ENCODE results near the gene NFAT5.

GRCh38 chr16:69724981-69725479 lies 159.3 kb downstream of the NFAT5 start:
- TF ChIP-seq ZNF274 (IDR thresholded peaks at IDR 0.05; ENCODE audit: low read depth, low read length) = no peak
- no peak for TF ChIP-seq YY1 (IDR thresholded peaks at IDR 0.05; ENCODE audit: insufficient read depth, insufficient read length)

All from NT2/D1 (cell line).